Lower leg skin (tissue), 3 donors: ENCODE measurements around the gene TAF1B.

Experiments
- POLR2A ChIP-seq, 2 donors: fragments of 450-650 bp; IDR thresholded peaks; one replicate each; pipeline ENCODE4 v1.6.1; 2016 to 2017; ENCODE audit warnings: antibody characterized with exemption in 2 of 2, mild to moderate bottlenecking in 1 of 2, moderate library complexity in 1 of 2
- TF ChIP-seq, protein P1 (sequence below), 3 donors: fragments of 450-650 bp; IDR thresholded peaks; one replicate each; pipeline ENCODE4 v1.5.1; 2016; ENCODE audit warnings: antibody characterized with exemption in 3 of 3, mild to moderate bottlenecking in 3 of 3, moderate library complexity in 2 of 3

DNA sequence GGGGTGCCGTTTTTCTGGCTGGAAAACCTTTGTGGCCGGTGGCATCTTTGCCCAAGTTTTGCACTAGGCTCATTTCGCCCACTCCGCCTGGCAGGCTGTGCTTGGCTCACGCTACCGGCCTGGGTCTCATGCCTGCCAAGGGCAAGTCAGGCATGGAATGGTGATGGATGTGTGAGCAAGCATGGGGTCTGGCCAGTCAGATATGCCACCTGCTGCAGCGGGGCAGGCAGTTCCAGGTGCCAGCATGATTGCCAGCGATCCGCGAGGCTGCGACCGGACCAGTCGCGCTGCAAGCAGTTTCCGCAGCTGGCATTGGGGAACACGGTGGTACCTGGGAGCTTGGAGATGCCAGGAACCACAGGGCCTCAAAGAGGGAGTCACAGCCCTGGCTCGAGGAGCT lies 40.6 kb downstream of the TAF1B start:
- TF ChIP-seq, protein P1, sequence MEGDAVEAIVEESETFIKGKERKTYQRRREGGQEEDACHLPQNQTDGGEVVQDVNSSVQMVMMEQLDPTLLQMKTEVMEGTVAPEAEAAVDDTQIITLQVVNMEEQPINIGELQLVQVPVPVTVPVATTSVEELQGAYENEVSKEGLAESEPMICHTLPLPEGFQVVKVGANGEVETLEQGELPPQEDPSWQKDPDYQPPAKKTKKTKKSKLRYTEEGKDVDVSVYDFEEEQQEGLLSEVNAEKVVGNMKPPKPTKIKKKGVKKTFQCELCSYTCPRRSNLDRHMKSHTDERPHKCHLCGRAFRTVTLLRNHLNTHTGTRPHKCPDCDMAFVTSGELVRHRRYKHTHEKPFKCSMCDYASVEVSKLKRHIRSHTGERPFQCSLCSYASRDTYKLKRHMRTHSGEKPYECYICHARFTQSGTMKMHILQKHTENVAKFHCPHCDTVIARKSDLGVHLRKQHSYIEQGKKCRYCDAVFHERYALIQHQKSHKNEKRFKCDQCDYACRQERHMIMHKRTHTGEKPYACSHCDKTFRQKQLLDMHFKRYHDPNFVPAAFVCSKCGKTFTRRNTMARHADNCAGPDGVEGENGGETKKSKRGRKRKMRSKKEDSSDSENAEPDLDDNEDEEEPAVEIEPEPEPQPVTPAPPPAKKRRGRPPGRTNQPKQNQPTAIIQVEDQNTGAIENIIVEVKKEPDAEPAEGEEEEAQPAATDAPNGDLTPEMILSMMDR (IDR thresholded peaks at IDR 0.05) = no peak
- no peak for TF ChIP-seq POLR2A (IDR thresholded peaks at IDR 0.05)
